ENCODE data around the gene BCHE.

- TF ChIP-seq CTCF (IDR thresholded peaks at IDR 0.05) (no peak), POLR2A (IDR thresholded peaks at IDR 0.05) (no peak), EP300 (IDR thresholded peaks at IDR 0.05) (no peak), POLR2AphosphoS5 (IDR thresholded peaks at IDR 0.05) (no peak)
Measured at GRCh38 chr3:165816209-165816608, 21.0 kb downstream of the BCHE start.
